Retinal pigment epithelial cell (primary cell): ENCODE measurements around the gene RASIP1.
A peak's percentile ranks its signal among the peaks of the same experiment; 100 is the strongest.
"Not testable (repeated sequence)": the region's sequence is repeated elsewhere in the genome, so short reads cannot be mapped to it uniquely, and the experiment has no call there.

Source experiments
- DNase-seq: peaks from one replicate; pipeline ENCODE4 v3.0.0-alpha.2; 2010; ENCODE audit warnings: low read depth
- H3K4me3 ChIP-seq: 2 replicates; pipeline ENCODE4 v1.5.1; 2011; ENCODE audit warnings: mild to moderate bottlenecking, low read length, control low read depth, moderate library complexity
- CTCF ChIP-seq: conservative IDR thresholded peaks from 2 replicates; pipeline ENCODE4 v1.5.1; 2011; ENCODE audit warnings: low read depth, low read length, control low read depth, inconsistent platforms

RASIP1 gene

GRCh38 chr19:48689449-48689848, 51.0 kb downstream of the RASIP1 start:
- no peak for DNase-seq
- no peak for TF ChIP-seq CTCF

GRCh38 chr19:48687776-48688175, 52.6 kb downstream of the RASIP1 start:
- DNase-seq = no peak
- no peak overlapping the region for H3K4me3 ChIP-seq
- TF ChIP-seq CTCF = no peak

More at GRCh38 chr19:48689449-48689848, 51.0 kb downstream of the RASIP1 start:
- H3K4me3 ChIP-seq = no peak overlapping the region

- not testable (repeated sequence) for H3K4me3 ChIP-seq, DNase-seq
Measured at GRCh38 chr19:48686637-48687036, 53.8 kb downstream of the RASIP1 start.

GRCh38 chr19:48686088-48686487, 54.3 kb downstream of the RASIP1 start:
- no peak for TF ChIP-seq CTCF
- no peak overlapping the region for H3K4me3 ChIP-seq
- no peak for DNase-seq

GRCh38 chr19:48685583-48685982, 54.8 kb downstream of the RASIP1 start:
- no peak for TF ChIP-seq CTCF
- no peak for DNase-seq
- H3K4me3 ChIP-seq = no peak overlapping the region

GRCh38 chr19:48683349-48683748, 57.1 kb downstream of the RASIP1 start:
- TF ChIP-seq CTCF = no peak
- H3K4me3 ChIP-seq = peak overlapping the region; percentile 27
- DNase-seq = no peak

- no peak for TF ChIP-seq CTCF
- H3K4me3 ChIP-seq = no peak overlapping the region
- peak; percentile 60 for DNase-seq
Measured at GRCh38 chr19:48681127-48681470, 59.3 kb downstream of the RASIP1 start.
